ENCODE results near the gene NUAK2. TPM values are rescaled to one million over a fixed set of nuclear protein-coding genes. Genes with fewer than 3 reads are reported as not detected.

The NUAK2 gene
- total and polyA plus RNA-seq, 2 donors from 2014 or later = 15.1 to 19.4 TPM

DNA sequence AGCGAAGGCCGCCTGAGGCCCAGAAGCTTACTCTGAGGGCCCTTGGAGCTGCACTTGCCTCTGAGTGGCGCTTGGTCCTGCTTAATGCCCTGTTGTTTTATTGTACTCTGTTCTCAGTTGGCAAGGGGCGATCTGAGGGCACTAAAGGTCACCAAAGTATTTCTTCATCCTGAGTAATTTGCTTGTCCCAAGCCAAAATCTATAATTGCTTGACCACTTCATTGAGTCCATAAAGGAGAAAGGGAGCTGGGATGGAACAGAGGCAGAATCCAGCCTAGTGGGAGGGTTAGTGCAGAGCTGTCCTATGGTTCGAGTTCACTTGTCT lies 376 bp upstream of the NUAK2 start:
- H3K9ac ChIP-seq (ENCODE audit: low read length in 3 of 3) = peak overlapping the region in 1 of 3 donors; percentile 92
- no peaks in the 10 kb centered on the region for H3K9me3 ChIP-seq (ENCODE audit: control insufficient read depth in 2 of 3, insufficient read depth in 1 of 3, low read length in 3 of 3)
- no peaks in the 10 kb centered on the region for H3K36me3 ChIP-seq (ENCODE audit: control insufficient read depth in 2 of 3, insufficient read depth in 3 of 3, low read length in 3 of 3)
- intact Hi-C loops (cut with DNase I) = no loop called here
- peaks cover 0 to 36% (median 23%) of the 10 kb centered on the region in 3 donors for H3K4me1 ChIP-seq (ENCODE audit: control insufficient read depth in 2 of 3, insufficient read depth in 2 of 3, low read depth in 1 of 3, low read length in 3 of 3)
- H3K4me3 ChIP-seq (ENCODE audit: low read length in 3 of 3) = peak overlapping the region in 2 of 3 donors; percentile 0 to 97
- no peak for DNase-seq
- no peak for FAIRE-seq
- H3K27ac ChIP-seq (ENCODE audit: low read depth in 2 of 2, low read length in 2 of 2) = peak overlapping the region; percentile 13 to 96
- TF ChIP-seq, protein P1, sequence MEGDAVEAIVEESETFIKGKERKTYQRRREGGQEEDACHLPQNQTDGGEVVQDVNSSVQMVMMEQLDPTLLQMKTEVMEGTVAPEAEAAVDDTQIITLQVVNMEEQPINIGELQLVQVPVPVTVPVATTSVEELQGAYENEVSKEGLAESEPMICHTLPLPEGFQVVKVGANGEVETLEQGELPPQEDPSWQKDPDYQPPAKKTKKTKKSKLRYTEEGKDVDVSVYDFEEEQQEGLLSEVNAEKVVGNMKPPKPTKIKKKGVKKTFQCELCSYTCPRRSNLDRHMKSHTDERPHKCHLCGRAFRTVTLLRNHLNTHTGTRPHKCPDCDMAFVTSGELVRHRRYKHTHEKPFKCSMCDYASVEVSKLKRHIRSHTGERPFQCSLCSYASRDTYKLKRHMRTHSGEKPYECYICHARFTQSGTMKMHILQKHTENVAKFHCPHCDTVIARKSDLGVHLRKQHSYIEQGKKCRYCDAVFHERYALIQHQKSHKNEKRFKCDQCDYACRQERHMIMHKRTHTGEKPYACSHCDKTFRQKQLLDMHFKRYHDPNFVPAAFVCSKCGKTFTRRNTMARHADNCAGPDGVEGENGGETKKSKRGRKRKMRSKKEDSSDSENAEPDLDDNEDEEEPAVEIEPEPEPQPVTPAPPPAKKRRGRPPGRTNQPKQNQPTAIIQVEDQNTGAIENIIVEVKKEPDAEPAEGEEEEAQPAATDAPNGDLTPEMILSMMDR (IDR thresholded peaks at IDR 0.05; ENCODE audit: borderline replicate concordance, extremely low read depth, insufficient read depth) = no peak
- H3K27me3 ChIP-seq (ENCODE audit: control insufficient read depth, insufficient read depth, low read length) = no peaks in the 10 kb centered on the region

DNA sequence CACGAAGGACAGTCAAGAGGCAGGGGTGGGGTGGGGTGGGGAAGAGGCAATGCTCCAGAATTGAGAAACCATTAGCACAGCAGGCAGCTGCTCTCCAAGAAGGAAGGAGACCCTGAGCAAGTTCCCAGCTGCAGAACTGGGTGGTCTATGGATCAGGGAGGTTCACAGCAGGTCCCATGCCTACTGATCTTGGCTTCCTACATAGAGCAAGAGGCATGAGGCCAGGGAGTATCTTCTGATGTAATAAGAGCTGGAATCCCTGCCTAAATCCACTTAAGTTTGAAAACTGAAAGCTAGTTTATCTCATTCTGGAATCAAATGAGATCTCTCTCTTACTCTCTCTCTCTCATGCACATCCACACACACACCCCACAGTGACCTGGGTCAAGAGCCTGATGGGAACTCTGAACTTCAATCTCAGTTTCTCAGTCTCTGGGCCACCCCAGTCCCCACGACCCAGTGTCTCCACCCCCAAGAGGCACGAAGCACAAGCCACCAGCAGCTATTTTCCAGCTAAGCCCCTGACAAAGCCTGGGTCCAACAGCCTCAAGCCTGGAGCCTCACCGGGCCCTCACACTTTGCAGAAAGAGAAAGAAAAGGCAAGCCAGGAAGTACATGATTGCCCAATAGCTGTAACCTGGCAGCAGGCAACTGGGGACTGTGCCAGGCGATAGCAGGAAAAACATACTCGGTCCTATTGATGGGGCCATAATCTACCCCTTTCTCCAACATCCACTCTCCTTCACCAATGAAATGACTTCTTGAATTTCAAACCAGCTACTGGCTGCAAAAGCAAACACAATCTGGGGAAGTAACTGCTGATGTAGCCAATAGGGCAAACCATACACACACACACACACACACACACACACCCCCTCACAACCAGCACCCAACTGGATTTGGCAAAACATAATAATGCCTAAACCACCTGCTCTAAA lies 2.2 kb downstream of the NUAK2 start:
- Histone ChIP-seq H3K36me3 (ENCODE audit: control insufficient read depth in 2 of 3, insufficient read depth in 3 of 3, low read length in 3 of 3) (peaks cover 0 to 2% (median 0%) of the 10 kb centered on the region in 3 donors), H3K4me3 (ENCODE audit: low read length in 3 of 3) (peak overlapping the region; percentile 47 to 97 (median 56)), H3K9ac (ENCODE audit: low read length in 3 of 3) (peak overlapping the region in 2 of 3 donors; percentile 58 to 79), H3K9me3 (ENCODE audit: control insufficient read depth in 2 of 3, insufficient read depth in 1 of 3, low read length in 3 of 3) (no peaks in the 10 kb centered on the region), H3K27me3 (ENCODE audit: control insufficient read depth, insufficient read depth, low read length) (no peaks in the 10 kb centered on the region), H3K4me1 (ENCODE audit: control insufficient read depth in 2 of 3, insufficient read depth in 2 of 3, low read depth in 1 of 3, low read length in 3 of 3) (peaks cover 0 to 42% (median 35%) of the 10 kb centered on the region in 3 donors), H3K27ac (ENCODE audit: low read depth in 2 of 2, low read length in 2 of 2) (peak overlapping the region; percentile 69 to 80)
- intact Hi-C loops (cut with DNase I) = no loop called here
- DNase-seq (peak in 2 of 5 donors; percentile 27 to 77), FAIRE-seq (no peak)
- TF ChIP-seq, protein P1 (IDR thresholded peaks at IDR 0.05; ENCODE audit: borderline replicate concordance, extremely low read depth, insufficient read depth) = no peak

DNA sequence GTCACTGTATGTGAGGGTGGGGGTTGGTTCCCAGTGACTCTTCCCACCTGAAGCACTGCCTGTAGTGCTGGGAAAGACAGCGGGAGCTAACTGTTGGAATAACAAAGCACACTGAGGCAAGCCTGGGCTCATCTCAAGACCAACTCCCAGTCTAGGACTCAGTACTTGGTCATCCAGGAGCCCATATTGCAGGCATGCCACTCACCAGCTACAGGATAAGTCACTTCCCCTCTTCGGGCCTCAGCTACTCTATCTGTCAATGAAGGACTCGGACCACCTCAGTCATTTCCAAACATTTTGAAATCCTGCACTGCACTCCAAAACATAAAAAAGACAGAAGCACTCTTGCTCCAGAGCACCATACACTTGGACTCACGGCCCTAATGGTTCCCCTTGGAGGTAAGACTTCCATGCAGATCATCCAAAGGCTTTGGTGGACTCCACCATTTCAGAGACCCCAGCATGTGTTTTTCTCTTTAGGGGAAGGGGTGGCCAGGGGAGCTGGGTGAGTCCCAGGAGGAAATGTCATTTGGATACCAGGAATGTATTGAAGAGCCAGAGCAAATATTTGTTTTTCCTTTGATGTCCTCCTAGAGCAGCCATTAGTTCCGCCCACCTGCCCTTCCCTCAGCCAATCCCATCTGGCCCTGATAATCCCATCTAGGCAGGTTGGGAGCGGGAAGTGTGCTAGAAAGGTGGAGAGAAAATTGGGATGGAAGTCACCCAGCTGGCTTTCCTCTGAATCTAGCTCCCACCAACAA lies 3.1 kb downstream of the NUAK2 start:
- Histone ChIP-seq H3K27ac (ENCODE audit: low read depth in 2 of 2, low read length in 2 of 2) (peak overlapping the region; percentile 69 to 80), H3K9me3 (ENCODE audit: control insufficient read depth in 2 of 3, insufficient read depth in 1 of 3, low read length in 3 of 3) (no peaks in the 10 kb centered on the region), H3K4me3 (ENCODE audit: low read length in 3 of 3) (peak overlapping the region in 2 of 3 donors; percentile 56 to 97), H3K27me3 (ENCODE audit: control insufficient read depth, insufficient read depth, low read length) (no peaks in the 10 kb centered on the region), H3K36me3 (ENCODE audit: control insufficient read depth in 2 of 3, insufficient read depth in 3 of 3, low read length in 3 of 3) (peaks cover 0 to 2% (median 0%) of the 10 kb centered on the region in 3 donors), H3K9ac (ENCODE audit: low read length in 3 of 3) (peak overlapping the region in 2 of 3 donors; percentile 62 to 79), H3K4me1 (ENCODE audit: control insufficient read depth in 2 of 3, insufficient read depth in 2 of 3, low read depth in 1 of 3, low read length in 3 of 3) (peaks cover 0 to 50% (median 36%) of the 10 kb centered on the region in 3 donors)
- TF ChIP-seq, protein P1 (IDR thresholded peaks at IDR 0.05; ENCODE audit: borderline replicate concordance, extremely low read depth, insufficient read depth) = no peak
- FAIRE-seq (no peak), DNase-seq (peak in 1 of 5 donors; percentile 34)
- intact Hi-C loops (cut with DNase I) = no loop called here
